Epithelial cell of proximal tubule (primary cell): ENCODE measurements around the gene ELP6. TPM values are rescaled to one million over a fixed set of nuclear protein-coding genes. Genes with fewer than 3 reads are reported as not detected.
A peak's percentile ranks its signal among the peaks of the same experiment; 100 is the strongest.
"Not testable (repeated sequence)": the region's sequence is repeated elsewhere in the genome, so short reads cannot be mapped to it uniquely, and the experiment has no call there.

ENCODE experiments used
- DNase-seq: peaks from one replicate; pipeline ENCODE4 v3.0.0-alpha.2; 2011; ENCODE audit warnings: low read depth
- H3K4me3 ChIP-seq: 2 replicates; pipeline ENCODE4 v1.5.1; 2011; ENCODE audit warnings: low read depth, mild to moderate bottlenecking, low read length
- total RNA-seq: library from RNA; depleted of rRNA; stranded (reverse); fragments of >200 nt; gene quantifications from 2 replicates; pipeline ENCODE4 v1.2.3, GENCODE V29; 2015
- TF ChIP-seq, protein P1 (sequence below): conservative IDR thresholded peaks from 2 replicates; pipeline ENCODE4 v1.5.1; 2012; ENCODE audit warnings: low read depth, mild to moderate bottlenecking, low read length

Gene ELP6
- total RNA-seq, 1 donor from 2014 or later, result 37.1 TPM

DNA sequence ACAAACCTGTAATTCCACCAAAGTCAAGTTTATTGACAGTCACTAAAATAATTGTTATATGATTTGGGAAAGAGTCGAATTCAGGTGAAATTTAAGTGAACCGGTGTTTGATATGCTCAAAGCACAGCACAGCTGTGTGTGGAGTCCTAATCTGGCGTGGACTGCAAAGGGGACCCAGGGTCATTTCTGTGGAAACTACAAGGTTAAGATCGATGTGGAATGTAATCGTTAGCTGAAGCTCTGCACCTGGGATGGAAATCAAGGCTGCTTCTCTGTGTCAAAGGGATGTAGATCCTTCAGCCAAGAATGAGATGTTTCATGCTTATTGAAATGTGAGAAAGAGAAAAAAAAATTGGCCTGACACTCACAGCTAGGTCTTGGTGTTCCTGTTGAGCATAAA is 1.6 kb upstream of the ELP6 start:
- DNase-seq, result no peak
- H3K4me3 ChIP-seq, result no peak overlapping the region
- TF ChIP-seq, protein P1, sequence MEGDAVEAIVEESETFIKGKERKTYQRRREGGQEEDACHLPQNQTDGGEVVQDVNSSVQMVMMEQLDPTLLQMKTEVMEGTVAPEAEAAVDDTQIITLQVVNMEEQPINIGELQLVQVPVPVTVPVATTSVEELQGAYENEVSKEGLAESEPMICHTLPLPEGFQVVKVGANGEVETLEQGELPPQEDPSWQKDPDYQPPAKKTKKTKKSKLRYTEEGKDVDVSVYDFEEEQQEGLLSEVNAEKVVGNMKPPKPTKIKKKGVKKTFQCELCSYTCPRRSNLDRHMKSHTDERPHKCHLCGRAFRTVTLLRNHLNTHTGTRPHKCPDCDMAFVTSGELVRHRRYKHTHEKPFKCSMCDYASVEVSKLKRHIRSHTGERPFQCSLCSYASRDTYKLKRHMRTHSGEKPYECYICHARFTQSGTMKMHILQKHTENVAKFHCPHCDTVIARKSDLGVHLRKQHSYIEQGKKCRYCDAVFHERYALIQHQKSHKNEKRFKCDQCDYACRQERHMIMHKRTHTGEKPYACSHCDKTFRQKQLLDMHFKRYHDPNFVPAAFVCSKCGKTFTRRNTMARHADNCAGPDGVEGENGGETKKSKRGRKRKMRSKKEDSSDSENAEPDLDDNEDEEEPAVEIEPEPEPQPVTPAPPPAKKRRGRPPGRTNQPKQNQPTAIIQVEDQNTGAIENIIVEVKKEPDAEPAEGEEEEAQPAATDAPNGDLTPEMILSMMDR, result no peak

DNA sequence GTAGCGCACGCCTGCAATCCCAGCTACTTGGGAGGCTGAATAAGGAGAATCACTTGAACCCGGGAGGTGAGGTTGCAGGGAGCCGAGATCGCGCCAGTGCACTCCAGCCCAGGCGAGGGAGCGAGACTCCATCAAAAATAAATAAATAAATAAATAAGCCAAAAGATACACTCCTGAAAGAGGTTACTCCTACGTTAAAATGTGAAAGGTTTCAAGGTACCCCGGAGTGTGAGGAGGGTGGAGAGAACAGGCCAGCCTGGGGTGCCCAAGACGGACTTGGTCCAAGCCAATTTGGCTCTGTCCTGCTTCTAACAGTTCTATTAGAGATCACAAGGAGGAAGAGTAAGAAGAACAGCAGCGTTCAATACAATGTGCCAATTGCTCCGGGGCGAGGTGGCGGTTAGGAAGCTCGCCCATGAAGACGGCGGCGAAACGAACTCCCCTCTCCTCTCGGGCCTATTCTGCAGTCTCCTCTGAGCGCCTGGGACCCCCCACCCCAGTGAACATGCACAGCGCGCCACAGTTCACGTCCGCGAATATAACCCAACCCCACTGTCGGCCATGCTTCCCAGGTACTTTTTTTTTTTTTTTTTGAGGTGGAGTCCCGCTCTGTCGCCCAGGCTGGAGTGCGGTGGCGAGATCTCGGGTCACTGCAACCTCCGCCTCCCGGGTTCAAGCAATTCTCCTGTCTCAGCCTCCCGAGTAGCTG is 942 bp downstream of the ELP6 start:
- no peak for DNase-seq
- TF ChIP-seq, protein P1, result no peak

DNA sequence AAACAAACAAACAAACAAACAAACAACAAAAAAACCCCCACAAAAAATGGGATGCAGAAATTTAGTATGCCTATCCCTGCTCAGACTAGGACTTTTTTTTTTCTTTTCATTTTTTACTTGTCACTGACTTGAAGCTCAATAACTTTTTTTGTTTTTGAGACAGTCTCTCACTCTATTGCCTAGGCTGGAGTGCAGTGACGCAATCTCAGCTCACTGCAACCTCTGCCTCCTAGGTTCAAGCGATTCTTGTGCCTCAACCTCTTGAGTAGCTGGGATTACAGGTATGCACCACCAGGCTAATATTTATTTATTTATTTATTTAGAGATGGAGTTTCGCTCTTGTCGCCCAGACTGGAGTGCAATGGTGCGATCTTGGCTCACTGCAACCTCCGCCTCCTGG is 8.2 kb downstream of the ELP6 start:
- DNase-seq, H3K4me3 ChIP-seq: not testable (repeated sequence)

More for the DNA sequence above, 942 bp downstream of the ELP6 start:
- peak overlapping the region; percentile 89 for H3K4me3 ChIP-seq

DNA sequence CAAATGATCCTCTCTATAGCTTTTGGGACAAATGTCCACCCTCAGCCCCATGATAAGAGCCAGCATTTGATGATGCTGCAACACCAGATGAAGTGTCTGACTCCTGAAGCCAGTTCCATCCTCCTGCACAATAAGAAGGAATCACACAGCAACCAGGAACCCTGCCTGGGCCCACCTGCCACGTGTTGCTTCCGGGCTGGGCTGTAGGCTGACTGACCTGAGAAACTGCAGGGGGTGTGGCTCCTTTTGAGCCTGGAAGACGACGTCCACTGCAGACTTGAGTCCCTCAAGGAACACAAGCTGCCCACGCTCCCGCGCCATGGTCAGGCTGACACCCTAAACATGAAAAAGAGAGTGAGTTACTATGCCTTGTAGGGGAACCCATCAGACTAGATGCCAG is 9.4 kb downstream of the ELP6 start:
- no peak for DNase-seq
- TF ChIP-seq, protein P1, result no peak
- H3K4me3 ChIP-seq, result no peak overlapping the region

DNA sequence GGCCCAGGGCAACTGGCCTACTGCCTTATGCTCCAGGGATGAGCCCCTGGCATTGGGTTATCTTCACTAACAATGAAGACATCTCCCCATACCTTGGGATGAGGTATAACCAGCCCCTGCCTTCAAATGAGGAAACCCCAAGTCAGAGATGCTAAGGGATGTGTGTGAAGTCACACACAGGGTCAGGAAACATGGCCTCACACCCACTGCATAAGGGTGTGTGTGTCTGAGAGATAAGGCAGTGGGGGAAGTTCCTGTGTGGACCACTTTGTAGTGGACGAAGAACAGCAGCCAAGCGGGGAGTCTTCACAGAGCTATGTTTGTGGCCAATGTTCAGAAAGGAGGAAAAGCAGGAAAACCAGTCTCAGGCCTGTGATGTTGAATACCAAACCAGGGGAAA is 10.5 kb downstream of the ELP6 start:
- TF ChIP-seq, protein P1, result no peak
- DNase-seq, result no peak
- no peak overlapping the region for H3K4me3 ChIP-seq

DNA sequence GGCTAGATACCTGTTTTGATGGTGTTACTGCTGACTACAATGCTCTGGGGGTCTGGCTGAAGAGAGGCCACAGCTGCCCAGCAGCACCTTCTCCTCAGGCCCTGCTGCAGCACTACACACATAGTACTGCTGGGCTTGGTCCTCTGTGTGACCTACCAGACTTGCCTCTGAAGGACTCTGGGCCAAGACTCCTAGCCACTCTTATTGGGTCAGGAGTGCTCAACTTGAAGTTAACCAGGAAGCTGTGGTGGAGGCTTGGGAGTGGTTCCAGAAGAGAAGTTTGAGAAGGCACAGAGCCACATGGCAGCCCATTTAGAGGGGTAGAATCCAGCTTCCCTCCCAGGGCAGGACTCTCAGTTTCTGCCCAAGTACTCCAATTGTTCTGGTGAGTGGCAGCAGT is 16.6 kb downstream of the ELP6 start:
- DNase-seq, result no peak
- TF ChIP-seq, protein P1, result no peak

DNA sequence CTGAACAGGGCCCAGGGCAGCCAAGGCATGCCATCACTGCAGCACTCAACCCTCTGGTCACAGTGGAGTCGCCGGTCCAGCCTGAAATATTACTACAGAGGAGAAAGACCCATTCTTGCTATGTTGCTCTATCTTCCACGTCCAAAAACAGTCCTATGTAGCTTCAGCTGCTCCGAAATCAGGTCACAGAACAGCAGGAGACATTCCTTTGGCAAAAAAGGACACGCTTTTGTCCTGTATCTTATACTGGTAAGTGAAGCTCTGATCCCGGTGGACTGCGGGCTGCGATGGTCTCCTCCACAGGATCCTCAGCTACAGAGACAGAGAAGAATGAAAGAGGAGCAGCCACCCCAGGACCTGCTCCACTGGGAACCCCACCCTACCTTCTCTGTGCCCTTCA is 17.6 kb downstream of the ELP6 start:
- H3K4me3 ChIP-seq, result no peak overlapping the region
- TF ChIP-seq, protein P1, result no peak
- no peak for DNase-seq

More for the DNA sequence above, 16.6 kb downstream of the ELP6 start:
- no peak overlapping the region for H3K4me3 ChIP-seq

DNA sequence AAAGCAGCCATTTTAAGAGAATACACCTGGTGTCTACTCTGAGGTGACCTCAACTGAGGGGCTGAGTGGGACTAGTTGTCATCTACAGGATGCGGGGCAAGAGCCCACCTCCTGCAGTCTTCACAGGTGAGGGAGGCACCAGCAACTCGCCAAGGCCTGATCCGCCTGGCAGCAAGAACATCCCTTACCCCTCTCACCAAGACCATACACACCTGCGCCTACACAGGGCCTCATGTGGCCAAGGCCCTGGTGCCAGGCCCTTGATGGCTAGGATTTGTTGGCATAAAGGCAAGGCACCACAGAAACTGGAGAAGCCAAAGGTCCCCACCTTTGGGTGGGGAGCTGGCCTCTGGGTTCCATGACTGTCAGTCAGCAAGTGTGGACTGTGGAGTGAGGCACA is 18.4 kb downstream of the ELP6 start:
- H3K4me3 ChIP-seq, result no peak overlapping the region
- DNase-seq, result no peak
- TF ChIP-seq, protein P1, result no peak
